ENCODE data around the gene TMF1.
A peak's percentile ranks its signal among the peaks of the same experiment; 100 is the strongest.

TMF1 gene

DNA sequence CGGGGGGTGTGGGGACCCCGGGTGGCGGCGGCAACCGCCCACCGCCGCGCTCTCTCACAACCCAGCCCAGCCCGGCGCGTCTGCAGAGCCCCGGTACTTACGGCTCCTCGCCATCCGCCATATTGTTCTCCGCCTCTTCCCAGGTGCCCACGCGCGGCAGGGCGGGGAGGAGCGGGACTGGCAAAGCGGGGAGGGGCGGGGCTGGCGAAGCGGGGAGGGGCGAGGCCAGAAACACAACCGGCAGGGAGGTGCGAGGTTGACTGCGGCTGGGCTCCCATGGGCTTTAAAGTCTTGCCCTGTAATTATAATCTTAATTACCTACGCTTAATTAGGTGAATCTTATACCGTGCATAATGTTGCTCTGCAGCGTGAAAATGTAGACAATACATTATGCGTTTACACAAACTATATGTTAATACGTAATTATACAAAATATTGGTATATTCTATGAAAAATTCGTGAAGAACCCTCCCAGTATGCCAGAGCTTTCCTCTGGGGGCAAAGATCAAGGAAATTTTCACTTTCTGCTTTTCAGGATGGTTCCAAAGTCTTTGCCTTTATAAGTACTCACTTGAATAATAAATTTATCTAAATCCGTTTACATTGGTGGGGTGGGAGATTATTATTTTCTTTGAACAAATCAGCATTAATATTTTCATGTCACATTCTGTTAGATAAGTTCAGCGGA is 28.2 kb upstream of the TMF1 start, which contains the start of gene UBA3:
Gene UBA3 (minus strand): TSS at position 133 of the 688 bp plus-strand sequence. CDS start 12 bp downstream, at position 121.
- peak; percentile 80 for DNase-seq

DNA sequence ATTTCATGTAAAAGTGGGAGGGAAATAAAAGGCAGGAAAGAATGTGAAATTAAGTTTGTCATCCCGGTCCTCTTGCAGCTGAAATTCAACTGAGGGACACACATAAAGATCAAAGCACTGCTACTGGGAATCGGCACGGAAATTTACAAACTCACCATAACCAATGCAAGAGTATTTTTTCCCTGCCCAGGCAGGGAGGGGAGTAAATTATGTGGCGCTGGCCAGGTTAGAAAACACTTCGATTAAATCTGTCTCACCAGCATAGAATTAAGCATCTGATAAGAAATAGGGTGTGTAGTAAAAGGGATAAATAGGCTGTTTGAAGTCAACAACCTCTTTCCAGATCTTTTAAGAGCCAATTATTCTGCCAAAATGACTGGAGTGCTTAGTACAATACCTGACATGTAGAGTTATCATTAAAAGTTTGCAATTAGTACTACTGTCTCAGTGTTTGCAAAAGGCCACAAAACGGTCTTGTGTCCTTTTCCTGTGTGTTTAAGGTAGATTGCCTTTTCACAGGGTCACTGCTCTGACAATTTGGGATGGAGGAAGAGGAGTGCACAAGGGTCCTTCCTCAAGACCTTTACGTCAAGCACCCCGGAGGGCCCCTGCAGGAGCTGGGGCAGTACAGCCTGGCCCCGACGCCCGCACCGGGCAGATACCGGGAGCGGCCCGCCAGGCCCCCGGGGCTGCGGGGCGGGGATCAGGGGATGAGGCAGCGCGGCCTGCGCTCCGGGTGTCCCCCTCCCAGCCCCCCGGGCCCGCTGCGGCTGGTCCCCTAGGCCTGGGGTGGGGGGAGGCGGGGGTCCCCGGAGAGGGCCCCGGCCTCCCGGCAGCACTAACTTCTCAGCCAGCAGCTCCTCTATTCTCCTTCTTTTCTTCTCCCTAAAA is 27.4 kb upstream of the TMF1 start:
- DNase-seq = no peak

DNA sequence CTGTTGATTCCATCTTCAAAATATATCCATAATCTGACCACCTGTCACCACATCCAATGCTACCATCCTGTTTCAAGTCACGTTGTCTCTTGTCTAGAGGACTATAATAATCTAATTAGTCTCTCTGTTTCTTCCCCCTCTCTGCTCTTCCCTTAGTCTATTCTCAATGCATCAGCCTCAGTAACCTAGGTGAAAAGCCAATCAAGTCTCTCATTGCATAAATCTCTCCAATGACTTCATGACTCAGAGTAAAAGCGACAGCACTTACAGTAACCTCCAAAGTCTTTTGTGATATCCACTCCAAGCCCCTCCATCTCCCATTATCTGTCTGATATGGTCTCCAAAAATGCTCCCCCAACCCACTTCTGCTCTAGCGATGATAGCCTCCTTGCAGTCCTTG is 20.8 kb upstream of the TMF1 start:
- DNase-seq = no peak

DNA sequence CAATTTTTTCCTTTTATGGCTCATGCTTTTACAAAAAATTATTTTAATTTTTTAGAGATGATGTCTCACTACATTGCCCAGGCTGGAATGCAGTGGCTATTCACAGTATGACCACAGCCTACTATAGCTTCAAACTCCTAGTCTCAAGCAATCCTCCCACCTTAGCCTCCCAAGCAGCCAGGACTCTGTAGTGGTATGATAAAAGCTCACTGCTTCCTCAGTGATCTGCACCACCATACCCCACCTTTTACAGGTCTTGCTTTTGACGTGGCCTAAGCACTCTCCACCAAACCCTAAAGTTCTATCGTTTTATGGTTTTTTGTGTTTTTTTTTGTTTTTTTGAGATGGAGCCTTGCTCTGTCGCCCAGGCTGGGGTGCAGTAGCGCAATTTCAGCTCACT is 14.0 kb upstream of the TMF1 start:
- DNase-seq = no peak

DNA sequence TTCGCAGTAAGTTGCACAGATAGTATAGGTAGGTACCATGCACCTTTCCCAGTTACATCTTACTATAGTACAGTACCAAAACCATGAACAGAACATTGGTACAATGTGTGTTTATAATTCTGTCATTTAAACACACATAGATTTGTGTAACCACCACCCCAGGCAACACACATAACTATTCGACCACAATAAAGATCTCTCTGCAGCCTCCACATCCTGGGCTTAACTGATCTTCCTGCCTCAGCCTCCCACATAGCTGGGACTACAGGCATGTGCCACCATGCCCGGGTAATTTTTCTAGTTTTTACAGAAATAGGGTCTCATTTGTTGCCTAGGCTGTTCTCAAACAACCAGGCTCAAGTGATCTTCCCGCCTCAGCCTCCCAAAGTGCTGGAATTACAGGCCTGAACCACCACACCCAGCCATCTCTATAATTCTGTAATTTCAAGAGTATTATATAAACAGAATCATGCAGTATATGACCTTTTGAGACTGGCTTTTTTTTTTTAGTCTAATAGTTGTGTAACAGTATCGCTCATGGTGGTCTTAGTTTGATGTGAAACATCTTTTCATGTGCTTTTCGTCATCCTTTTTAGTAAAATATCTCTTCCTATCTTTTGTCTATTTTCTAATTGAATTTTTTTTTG is 13.3 kb upstream of the TMF1 start:
- no peak for DNase-seq

DNA sequence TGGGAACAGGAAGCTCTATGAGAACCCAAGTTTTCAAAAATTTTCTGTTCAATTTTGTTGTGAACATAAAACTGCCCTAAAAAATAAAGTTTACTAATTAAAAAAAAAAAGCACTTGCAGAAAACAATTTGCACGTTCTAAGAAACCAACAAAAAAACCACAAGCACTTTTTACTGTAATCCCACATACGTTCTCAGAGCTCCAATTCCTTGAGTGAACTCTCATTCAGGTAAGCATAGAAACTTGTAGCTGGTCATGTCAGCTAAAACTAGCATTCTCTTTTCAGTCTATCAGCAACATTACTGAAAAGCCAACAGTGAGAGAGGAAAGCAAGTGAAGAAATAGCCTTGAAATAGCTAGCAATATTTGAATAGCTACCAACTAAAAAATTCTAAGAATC is 11.5 kb upstream of the TMF1 start:
- DNase-seq = no peak

DNA sequence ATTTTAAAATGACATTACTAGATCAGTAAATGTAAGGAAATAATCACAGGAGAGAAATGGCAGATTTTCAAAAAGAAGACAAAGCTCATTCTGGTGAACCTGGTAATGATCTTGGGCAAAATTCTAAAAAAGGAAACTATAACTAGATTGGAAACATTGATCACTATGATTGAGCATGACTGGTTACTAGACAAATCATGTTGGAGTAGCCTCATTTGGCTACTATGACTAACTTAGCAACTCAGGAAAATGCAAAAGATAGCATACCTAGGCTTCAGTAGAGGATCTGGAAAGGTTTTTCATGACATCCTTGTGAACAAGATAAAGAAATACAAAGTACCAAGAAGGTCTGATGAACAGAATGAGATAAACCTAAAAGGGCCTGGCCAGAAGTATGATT is 7.6 kb upstream of the TMF1 start:
- no peak for DNase-seq

DNA sequence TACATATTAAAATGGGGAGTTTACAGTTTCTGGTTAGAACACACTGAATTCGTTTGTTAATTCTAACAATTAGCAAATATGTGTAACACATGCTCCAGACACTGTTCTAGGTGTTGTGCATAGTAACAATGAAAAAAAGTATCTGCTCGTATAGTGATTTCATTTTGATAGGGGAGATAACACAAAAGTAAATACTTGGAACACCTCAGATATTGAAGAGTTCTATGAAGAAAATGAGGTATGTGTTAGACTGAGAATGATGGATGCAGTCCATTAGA is 6.8 kb upstream of the TMF1 start:
- DNase-seq = no peak

DNA sequence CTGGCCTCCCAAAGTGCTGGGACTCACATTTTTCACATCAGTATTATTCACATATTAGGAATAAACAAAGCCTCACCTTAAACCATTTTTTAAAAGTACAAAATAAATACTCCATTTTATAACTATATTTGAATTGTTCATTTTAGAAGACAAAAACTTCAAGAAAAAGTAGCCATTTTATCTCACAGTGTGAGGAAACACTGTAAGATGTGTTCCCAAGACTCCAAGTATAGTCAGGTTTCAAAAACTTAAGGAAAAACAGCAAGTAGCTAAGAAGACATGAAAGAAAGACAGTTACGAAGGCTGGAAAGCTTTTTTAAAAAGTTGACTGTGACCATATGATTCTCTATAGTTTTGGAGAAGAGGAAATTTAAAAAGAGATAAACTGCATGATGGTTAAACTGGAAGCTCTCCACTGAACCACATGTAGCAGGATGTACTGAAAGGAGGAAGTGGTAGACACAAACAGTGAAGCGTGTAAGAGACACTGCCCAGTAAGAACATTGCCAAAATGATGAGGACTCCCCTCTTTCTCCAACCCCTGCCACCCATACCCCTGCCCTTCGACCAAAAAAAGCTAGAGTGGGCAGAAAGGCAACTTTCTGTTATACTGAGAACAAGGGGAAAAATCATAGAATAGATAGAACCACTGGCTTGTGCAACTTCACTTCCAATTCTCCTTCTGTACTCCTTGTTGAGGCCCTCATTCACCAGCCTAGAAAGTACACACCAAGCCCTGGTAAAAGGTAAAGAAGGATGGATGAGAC is 6.2 kb upstream of the TMF1 start:
- DNase-seq = peak; percentile 63

DNA sequence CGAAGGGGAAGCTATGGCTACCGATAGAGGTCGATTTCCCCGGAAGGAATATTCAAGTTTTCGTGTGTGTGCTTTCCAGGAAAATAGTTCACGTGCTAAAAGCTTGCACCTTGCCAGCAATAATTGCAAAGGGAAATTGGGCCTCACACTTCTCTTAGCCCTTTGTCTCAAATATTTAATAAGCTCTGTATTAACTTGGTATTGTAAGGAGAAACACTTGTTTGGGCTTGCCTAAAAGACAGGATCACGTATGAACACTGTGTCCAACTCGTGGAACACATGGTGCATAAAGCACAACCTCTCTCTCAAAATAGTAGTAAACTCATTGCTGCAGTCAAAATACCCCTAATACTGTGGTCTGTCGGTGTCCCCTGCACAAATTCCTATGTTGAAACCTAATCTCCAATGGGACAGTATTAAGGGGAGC is 352 bp upstream of the TMF1 start:
- no peak for DNase-seq

DNA sequence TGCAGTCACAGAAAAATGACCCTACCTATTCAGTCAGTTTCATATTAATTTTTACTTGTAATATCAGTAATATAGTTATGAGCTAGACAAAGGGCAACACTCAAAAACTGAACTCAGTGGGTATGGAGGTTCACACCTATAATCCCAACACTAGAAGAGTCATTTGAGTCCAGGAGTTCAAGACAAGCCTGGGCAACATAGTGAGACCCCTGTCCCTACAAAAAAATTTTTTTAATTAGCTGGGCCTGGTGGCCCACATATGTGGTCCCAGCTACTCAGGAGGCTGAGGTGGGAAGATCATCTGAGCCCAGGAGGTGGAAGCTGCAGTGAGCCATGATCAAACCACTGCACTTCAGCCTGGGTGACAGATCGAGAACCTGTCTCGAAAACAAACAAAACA is 3.1 kb downstream of the TMF1 start:
- DNase-seq = no peak

DNA sequence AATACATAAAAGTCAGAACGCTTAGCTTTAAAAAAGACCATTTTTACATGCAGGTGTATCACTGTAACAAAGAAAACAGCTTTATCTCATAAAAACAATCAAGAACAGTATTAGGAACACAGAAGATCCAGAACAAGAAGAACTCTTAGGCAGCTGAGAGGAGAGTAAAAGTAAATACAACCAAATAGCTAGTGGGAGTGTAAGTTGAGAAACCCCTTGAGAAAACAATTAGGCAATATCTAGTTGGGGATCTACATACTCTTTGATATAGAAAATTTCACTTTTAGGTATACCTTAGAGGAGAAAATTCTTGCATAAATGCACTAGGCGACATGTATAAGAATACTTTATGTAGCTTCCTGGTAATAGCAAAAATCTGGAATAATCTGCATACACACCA is 7.5 kb downstream of the TMF1 start:
- no peak for DNase-seq

DNA sequence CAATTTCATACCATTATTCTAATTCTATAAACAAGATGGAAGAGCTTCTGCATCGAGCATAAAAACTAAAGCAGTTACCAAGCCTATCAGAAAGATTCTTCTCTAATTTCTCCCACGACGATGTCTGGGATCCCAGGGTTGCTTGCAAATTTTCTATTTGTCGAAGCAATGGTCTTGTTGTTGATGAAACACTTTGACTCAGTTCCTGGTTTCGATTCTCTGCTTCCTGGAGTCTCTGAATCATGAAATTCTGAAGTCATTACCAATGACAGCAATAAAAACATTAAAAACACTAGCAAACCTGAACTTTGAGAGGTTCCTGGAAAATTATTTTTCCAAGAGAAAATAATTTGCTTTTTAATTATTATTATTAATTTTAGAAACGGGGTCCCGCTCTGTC is 18.7 kb downstream of the TMF1 start:
- DNase-seq = no peak

DNA sequence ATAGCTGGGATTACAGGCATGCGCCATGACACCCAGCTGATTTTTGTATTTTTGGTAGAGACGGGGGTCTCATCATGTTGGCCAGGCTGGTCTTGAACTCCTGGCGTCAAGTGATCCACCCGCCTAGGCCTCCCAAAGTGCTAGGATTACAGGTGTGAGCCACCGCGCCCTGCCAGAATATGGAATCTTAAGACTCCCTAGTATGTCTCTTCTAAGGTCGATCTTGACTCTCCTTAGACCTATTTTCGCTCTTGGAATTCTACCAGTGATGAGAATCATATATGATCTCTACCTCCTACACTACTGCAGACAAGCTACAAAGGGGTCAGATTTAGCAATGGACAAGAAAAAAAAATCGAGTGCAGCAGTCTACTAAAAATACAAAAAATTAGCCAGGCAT is 19.4 kb downstream of the TMF1 start:
- DNase-seq = no peak

DNA sequence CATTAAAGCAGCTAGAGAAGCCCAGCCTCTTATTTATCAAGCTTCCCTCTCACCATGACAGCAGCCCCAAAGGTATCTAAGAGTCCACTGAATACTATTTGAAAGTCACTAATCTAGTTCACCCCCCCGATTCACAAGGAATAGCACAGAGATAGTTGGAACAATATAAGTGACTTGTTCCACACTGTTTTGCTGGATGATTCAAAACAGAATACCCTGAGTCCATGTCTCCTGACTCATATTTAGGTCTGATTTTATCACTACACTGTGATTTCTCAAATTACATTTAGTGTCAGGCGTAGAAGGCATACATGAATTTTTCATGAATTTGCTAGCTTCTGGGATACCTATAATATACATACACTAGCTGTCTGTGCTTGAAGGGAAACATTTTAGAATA is 20.0 kb downstream of the TMF1 start:
- DNase-seq = no peak

DNA sequence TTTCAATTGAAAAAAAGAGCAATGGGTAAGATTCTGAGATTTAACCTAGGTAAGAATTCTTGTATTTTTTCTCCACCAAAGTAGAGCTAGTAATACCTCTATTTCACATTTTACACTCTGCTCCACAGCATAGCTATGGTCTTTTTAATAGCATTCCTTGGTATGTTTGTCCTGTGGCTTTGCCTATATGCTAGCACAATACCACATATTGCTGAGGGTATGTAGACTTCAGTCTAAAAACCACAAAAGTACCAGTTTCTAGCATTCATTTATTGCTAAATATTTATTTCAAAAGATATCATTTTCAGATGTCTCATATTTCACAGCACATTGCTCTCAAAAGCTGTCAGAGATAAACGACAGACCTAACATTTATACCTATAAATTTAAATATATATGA is 20.5 kb downstream of the TMF1 start:
- DNase-seq = no peak

DNA sequence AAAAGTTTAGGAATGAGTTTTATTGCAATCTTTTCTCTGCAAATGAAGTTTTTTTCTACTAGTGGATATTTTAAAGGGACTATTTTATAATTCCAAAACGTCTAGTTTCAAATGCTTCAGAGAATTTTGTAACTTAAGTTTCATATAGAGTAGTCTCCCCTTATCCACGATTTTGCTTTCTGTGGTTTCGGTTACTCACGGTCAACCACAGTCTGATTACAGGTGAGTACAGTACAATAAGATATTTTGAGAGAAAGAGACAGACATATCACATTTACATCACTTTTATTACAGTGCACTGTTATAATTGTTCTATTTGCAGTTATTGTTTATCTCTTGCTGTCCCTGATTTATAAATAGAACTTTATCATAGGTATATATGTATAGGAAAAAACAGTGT is 31.3 kb downstream of the TMF1 start:
- no peak for DNase-seq

DNA sequence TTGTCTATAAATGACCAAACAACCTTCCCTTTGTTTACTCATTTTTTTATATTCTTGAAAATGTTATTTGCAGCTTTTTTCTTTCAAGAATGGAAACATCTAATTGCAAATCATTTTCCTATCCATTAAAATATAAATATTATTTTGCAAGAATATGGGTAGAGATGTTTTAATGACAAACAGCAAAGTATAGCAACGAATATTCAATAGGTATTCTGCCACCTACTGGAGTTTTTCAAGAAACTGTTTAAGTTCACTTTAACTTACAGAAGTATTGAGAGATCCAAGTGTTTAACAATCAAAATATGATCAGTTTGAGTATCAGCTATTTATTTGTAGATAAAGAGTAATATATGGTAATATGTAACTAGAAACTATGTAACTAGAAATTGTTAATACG is 31.7 kb downstream of the TMF1 start:
- no peak for DNase-seq

DNA sequence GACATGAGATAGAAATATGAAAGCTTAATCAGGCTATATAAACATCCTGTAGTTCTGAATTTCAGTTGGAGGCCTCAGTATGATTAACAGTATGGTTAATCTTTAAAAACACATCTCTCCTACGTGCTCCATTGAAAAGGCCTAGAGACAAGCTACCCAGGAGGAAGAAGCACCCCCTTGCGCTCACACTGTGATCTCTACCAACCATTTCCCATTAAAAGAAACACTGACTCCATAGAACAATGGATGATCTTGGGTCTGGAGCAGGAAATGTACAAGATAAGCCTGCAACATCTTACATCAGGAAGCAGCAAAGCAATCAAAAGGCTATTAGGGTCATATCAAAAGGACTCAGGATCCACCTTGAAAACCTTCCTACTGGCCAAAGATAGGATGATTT is 35.2 kb downstream of the TMF1 start:
- no peak for DNase-seq

DNA sequence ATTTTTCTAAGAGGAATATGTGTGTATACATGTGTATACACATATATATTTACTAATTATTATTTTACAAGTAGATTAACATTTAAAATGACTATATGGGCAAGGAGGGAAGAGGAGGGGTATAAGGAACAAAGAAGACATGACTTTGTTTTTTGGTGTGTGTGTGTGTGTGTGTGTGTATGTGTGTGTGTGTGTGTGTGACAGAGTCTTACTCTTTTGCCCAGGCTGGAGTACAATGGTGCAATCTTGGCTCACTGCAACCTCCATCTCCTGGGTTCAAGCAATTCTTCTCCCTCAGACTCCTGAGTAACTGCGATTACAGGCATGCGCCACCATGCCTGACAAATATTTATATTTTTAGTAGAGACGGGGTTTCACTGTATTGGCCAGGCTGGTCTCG is 36.0 kb downstream of the TMF1 start:
- DNase-seq = no peak

DNA sequence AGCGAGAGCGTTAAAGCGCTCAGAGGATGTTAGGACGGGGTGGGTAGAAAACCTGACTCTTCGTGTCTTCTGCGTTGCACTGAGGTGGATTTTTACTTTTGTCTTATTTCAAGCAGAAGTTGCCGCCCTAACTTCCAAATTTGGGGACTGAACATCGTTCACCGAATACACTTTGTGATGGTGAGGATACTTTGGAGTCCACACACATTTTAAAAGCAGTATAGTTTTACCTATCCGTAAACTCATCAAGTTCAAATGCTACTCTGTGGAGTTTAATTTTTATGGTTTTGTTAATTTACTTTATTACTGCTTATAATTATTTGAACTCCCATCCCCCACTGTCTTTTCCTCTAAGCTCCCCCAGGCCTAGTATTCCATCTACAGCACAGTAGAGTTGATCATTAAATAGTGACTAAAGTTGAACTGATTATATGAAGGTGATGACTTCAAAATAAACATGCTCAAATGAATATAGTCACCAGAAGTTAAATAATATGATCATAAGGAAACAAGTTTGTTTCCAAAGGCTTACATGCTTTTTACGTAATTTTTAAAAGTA is 38.0 kb downstream of the TMF1 start:
- no peak for DNase-seq

DNA sequence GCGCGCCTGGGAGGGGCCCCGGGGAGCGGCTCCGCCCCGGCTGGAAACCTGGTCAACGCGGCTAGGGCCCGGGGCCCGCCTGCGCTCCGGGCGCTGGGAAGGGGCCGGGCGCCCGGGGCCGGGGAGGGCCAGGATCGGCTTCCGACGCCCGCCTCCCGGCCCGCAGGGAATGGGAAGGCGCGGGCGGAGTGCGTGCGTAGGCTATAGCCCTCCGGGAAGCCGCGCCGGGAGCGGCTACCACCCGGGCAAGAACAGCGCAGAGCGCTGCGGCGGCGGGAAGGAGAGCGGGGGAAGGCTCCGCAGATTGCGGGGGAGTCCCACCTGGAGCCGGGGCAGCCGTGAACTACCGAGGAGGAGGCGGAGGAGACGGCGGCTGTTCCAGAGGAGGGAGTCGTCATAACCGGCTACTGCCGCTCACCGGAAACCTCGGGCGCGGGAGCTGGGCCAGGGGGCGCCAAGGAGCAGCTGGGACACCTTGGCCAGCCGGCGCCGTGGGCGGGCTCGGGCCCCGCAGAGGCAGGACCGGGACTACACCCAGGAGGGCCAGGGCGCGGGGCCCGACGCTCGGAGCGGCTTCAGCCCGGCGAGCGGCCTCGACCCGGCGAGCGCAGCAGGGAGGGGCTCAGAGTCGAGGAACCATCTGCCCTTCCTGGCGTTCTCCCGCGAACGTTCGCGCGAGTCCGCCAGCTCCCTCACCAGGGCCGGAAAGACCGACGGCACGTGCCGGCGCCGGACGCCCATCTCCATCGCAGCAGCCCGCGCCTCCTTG is 38.7 kb downstream of the TMF1 start, which contains the start of gene EOGT:
Gene EOGT (minus strand): TSS at position 432 of the 769 bp plus-strand sequence. CDS start 3,838 bp downstream, outside the sequence.
- DNase-seq = no peak
